HG03064 (cell line): ENCODE results near the gene FADS2.

Source experiments
- ATAC-seq: cut with Tn5 transposase; IDR thresholded peaks from one replicate; pipeline ENCODE4 v1.9.1; 2021; ENCODE audit warnings: low read depth; ENCODE audit not compliant: unreplicated experiment

FADS2 gene

GRCh38 chr11:61914471-61915171 is 86.5 kb downstream of the FADS2 start:
- no peak for ATAC-seq

DNA sequence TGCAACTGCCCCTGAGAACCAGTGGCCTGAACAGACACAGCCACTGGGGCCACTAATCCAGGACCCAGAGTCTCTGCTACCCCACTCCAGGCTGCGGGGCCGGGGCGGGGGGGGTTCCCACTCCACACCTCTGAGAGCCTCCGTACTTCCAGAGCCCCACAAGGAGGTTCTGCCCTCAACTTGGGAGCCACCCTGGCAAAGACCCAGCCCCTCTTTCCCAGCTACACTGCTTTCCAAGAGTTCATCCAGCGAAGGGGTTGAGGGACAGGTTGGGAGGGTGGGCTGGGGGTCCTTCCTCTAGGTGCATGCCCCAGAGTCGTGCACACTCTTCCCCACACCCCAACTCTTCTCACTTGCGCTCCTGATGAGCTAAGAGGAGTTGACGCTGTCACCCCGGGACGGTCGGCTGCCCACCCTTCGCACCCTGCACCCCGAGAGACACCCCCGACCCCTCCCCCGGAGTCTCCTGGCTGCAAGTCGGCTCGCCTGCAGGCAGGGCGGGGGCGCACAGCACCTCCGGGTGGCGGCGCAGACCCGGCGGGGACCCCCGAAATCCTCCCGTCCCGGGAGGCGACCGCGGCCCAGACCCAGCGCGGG is 88.7 kb downstream of the FADS2 start:
- no peak for ATAC-seq
